Breast epithelium (tissue), 4 donors: Measurements from ENCODE around the gene FOXO4. TPM values are rescaled to one million over a fixed set of nuclear protein-coding genes. Genes with fewer than 3 reads are reported as not detected.

Experiments
- DNase-seq, 2 donors: peaks; one replicate each; pipeline ENCODE4 v3.0.0-alpha.2; 2019; ENCODE audit warnings: low spot score in 2 of 2
- H3K27ac ChIP-seq, 2 donors: fragments of 200-600 bp; sonication (generic) in 1 of 2; one replicate each; pipeline ENCODE4 v1.5.1; 2016 to 2019; ENCODE audit warnings: mild to moderate bottlenecking in 1 of 2
- H3K27me3 ChIP-seq, 2 donors: fragments of 200-600 bp; sonication (generic) in 1 of 2; one replicate each; pipeline versions ENCODE4 v1.5.1 to v1.6.0; 2017 to 2019; ENCODE audit warnings: control low read depth in 1 of 2, mild to moderate bottlenecking in 1 of 2
- H3K36me3 ChIP-seq: fragments of 200-600 bp; one replicate; pipeline ENCODE4 v1.5.1; 2019
- H3K4me1 ChIP-seq, 2 donors: fragments of 200-600 bp; sonication (generic); one replicate each; pipeline ENCODE4 v1.5.1; 2016 to 2019; ENCODE audit warnings: control low read depth in 1 of 2
- H3K4me3 ChIP-seq, 3 donors: fragments of 200-600 bp; sonication (generic); 1 replicate in 2 of 3; 2 replicates in 1 of 3; pipeline ENCODE4 v1.5.1; 2016 to 2019; ENCODE audit warnings: mild to moderate bottlenecking in 3 of 3, moderate library complexity in 2 of 3
- H3K9me3 ChIP-seq, 2 donors: fragments of 200-600 bp; sonication (generic) in 1 of 2; one replicate each; pipeline ENCODE4 v1.5.1; 2016 to 2019; ENCODE audit warnings: control low read depth in 1 of 2
- CTCF ChIP-seq, 3 donors: fragments of 450-650 bp; IDR thresholded peaks; one replicate each; pipeline ENCODE4 v1.5.1; 2016 to 2017; ENCODE audit warnings: antibody characterized with exemption in 3 of 3, mild to moderate bottlenecking in 3 of 3, moderate library complexity in 3 of 3
- POLR2A ChIP-seq: fragments of 450-650 bp; IDR thresholded peaks from one replicate; pipeline ENCODE4 v1.6.1; 2016; ENCODE audit warnings: antibody characterized with exemption, mild to moderate bottlenecking, moderate library complexity
- POLR2AphosphoS5 ChIP-seq, 3 donors: sonication (generic); formaldehyde crosslinking; IDR thresholded peaks; one replicate each; pipeline ENCODE4 v1.6.1; 2017; ENCODE audit warnings: antibody characterized with exemption in 3 of 3
- intact Hi-C: fragments of 100-400 bp; cut with DNase I; formaldehyde crosslinking; loops from one replicate; pipeline ENCODE4 v1.15.1; 2023; ENCODE audit warnings: low total_unique reads
- total RNA-seq, 3 donors: library from RNA; depleted of rRNA; stranded (reverse); fragments of >200 nt; gene quantifications; one replicate each; pipeline ENCODE4 v1.1.0, GENCODE V29; 2016

FOXO4 gene
- total RNA-seq, 3 donors from 2014 or later = 14.7 to 30.1 (median 21.1) TPM

GRCh38 chrX:71118032-71118984, 22.7 kb downstream of the FOXO4 start, which contains the start of gene MED12:
Gene MED12 (plus strand): TSS chrX:71118596. CDS start chrX:71118755, 159 bp downstream.
- DNase-seq = peak; percentile 70 to 74
- Histone ChIP-seq H3K36me3 (no peaks in the 10 kb centered on the region), H3K27ac (peak within 1 kb of the TSS; percentile 83 to 86), H3K9me3 (no peaks in the 10 kb centered on the region), H3K4me1 (no peaks in the 10 kb centered on the region), H3K4me3 (peak within 1 kb of the TSS; percentile 57 to 68 (median 61)), H3K27me3 (peaks cover 0 to 13% of the 10 kb centered on the region in 2 donors)
- TF ChIP-seq POLR2AphosphoS5 (IDR thresholded peaks at IDR 0.05) = peak in 1 of 3 donors; percentile 59
- no peak for TF ChIP-seq CTCF (IDR thresholded peaks at IDR 0.05)
- intact Hi-C loops = loop anchor here (2.0 kb wide), 1 partner anchor 42 kb away; no protein-coding TSS in a partner anchor

- peak overlapping the region; percentile 83 to 86 for H3K27ac ChIP-seq
- no peaks in the 10 kb centered on the region for H3K36me3 ChIP-seq
- no peak for TF ChIP-seq POLR2A
- TF ChIP-seq CTCF (IDR thresholded peaks at IDR 0.05) = no peak
- TF ChIP-seq POLR2AphosphoS5 (IDR thresholded peaks at IDR 0.05) = no peak
- no peak for DNase-seq
- H3K4me1 ChIP-seq = no peaks in the 10 kb centered on the region
- peaks cover 0 to 10% of the 10 kb centered on the region in 2 donors for H3K27me3 ChIP-seq
- peak overlapping the region; percentile 57 to 68 (median 61) for H3K4me3 ChIP-seq
- no peaks in the 10 kb centered on the region for H3K9me3 ChIP-seq
- intact Hi-C loops = loop anchor here (2.0 kb wide), 1 partner anchor 42 kb away; no protein-coding TSS in a partner anchor
Measured at GRCh38 chrX:71118985-71119535, 23.4 kb downstream of the FOXO4 start.

- TF ChIP-seq POLR2A = no peak
- no peak for TF ChIP-seq POLR2AphosphoS5 (IDR thresholded peaks at IDR 0.05)
- TF ChIP-seq CTCF (IDR thresholded peaks at IDR 0.05) = no peak
- H3K4me1 ChIP-seq = no peaks in the 10 kb centered on the region
- no peak overlapping the region for H3K4me3 ChIP-seq
- intact Hi-C loops = no loop called here
- no peaks in the 10 kb centered on the region for H3K36me3 ChIP-seq
- no peak for DNase-seq
- H3K9me3 ChIP-seq = no peaks in the 10 kb centered on the region
- H3K27ac ChIP-seq = no peak overlapping the region
- H3K27me3 ChIP-seq = peaks cover 0 to 32% of the 10 kb centered on the region in 2 donors
Measured at GRCh38 chrX:71128166-71128833, 32.6 kb downstream of the FOXO4 start.

GRCh38 chrX:71128915-71129765, 33.5 kb downstream of the FOXO4 start:
- Histone ChIP-seq H3K27ac (peak overlapping the region; percentile 5 to 35), H3K9me3 (no peaks in the 10 kb centered on the region), H3K27me3 (peaks cover 0 to 27% of the 10 kb centered on the region in 2 donors), H3K4me3 (no peak overlapping the region), H3K4me1 (no peaks in the 10 kb centered on the region), H3K36me3 (no peaks in the 10 kb centered on the region)
- TF ChIP-seq POLR2AphosphoS5 (IDR thresholded peaks at IDR 0.05) (no peak), CTCF (IDR thresholded peaks at IDR 0.05) (peak; percentile 41 to 59 (median 47))
- intact Hi-C loops = no loop called here
- peak; percentile 52 to 62 for DNase-seq
